Brain pericyte (primary cell): ENCODE data around the gene PVR.
"Not testable (repeated sequence)": the region's sequence is repeated elsewhere in the genome, so short reads cannot be mapped to it uniquely, and the experiment has no call there.

Experiments
- DNase-seq: peaks from one replicate; pipeline ENCODE4 v3.0.0-alpha.2; 2012; ENCODE audit warnings: low read depth, low spot score

The PVR gene

GRCh38 chr19:44671400-44671799 is 27.7 kb downstream of the PVR start, which contains the start of gene CEACAM19:
Gene CEACAM19 (plus strand): TSS chr19:44671482. CDS start chr19:44671932, 450 bp downstream.
- no peak for DNase-seq

GRCh38 chr19:44672226-44672625 is 28.5 kb downstream of the PVR start:
- DNase-seq, result no peak

GRCh38 chr19:44673510-44673909 is 29.8 kb downstream of the PVR start:
- no peak for DNase-seq

- no peak for DNase-seq
Measured at GRCh38 chr19:44675521-44675920, 31.8 kb downstream of the PVR start.

- no peak for DNase-seq
Measured at GRCh38 chr19:44677019-44677811, 33.5 kb downstream of the PVR start.

- no peak for DNase-seq
Measured at GRCh38 chr19:44680536-44680935, 36.8 kb downstream of the PVR start.

GRCh38 chr19:44681992-44682790 is 38.5 kb downstream of the PVR start:
- no peak for DNase-seq

GRCh38 chr19:44682807-44683206 is 39.1 kb downstream of the PVR start:
- DNase-seq, result no peak

- no peak for DNase-seq
Measured at GRCh38 chr19:44683434-44684210, 39.9 kb downstream of the PVR start.

- not testable (repeated sequence) for DNase-seq
Measured at GRCh38 chr19:44684396-44684795, 40.7 kb downstream of the PVR start.

GRCh38 chr19:44684892-44685863 is 41.5 kb downstream of the PVR start:
- DNase-seq, result peak; percentile 18

GRCh38 chr19:44685877-44686276 is 42.2 kb downstream of the PVR start:
- DNase-seq, result no peak

GRCh38 chr19:44686896-44687295 is 43.2 kb downstream of the PVR start:
- no peak for DNase-seq

- DNase-seq, result no peak
Measured at GRCh38 chr19:44687888-44688287, 44.2 kb downstream of the PVR start.

- DNase-seq, result peak; percentile 18
Measured at GRCh38 chr19:44689290-44690130, 45.8 kb downstream of the PVR start.

- no peak for DNase-seq
Measured at GRCh38 chr19:44690131-44690440, 46.4 kb downstream of the PVR start.

GRCh38 chr19:44692379-44692721 is 48.6 kb downstream of the PVR start:
- no peak for DNase-seq

- no peak for DNase-seq
Measured at GRCh38 chr19:44694184-44694579, 50.5 kb downstream of the PVR start.

GRCh38 chr19:44696939-44697669 is 53.4 kb downstream of the PVR start:
- DNase-seq, result no peak

GRCh38 chr19:44697670-44698034 is 53.9 kb downstream of the PVR start:
- DNase-seq, result no peak
